GM12878 (cell line): ENCODE data around the gene TADA2A. TPM values are rescaled to one million over a fixed set of nuclear protein-coding genes. Genes with fewer than 3 reads are reported as not detected.

Experiments
- ATAC-seq: fragments of 200-7000 bp; cut with Tn5 transposase; 3 replicates; pipeline ENCODE4 v1.9.1; 2020; ENCODE audit warnings: mild to moderate bottlenecking, moderate library complexity
- BruUV-seq: library from RNA; stranded (reverse); fragments of 400-500 nt; replicated peaks from 2 replicates; lab custom pipeline; 2021; lab: Mats Ljungman, UMichigan
- CTCF ChIA-PET: fragments of 300-600 bp; sonication (Branson Sonifier 250); formaldehyde crosslinking; extraction: SDS; loops from one replicate; lab custom pipeline; 2021; ENCODE audit warnings: inconsistent platforms; lab: Yijun Ruan, JAX
- POLR2A ChIA-PET: fragments of 350-600 bp; formaldehyde crosslinking; extraction: SDS; loops from one replicate; lab custom pipeline; 2021; ENCODE audit warnings: inconsistent platforms; lab: Charles Lee
- RAD21 ChIA-PET: fragments of 300-600 bp; sonication (Branson Sonifier 250); formaldehyde crosslinking; loops from one replicate; lab custom pipeline; 2023; ENCODE audit warnings: antibody characterized with exemption; ENCODE audit not compliant: unreplicated experiment; lab: Charles Lee
- SMC1A ChIA-PET: fragments of 300-600 bp; sonication (Branson Sonifier 250); formaldehyde crosslinking; loops from one replicate; lab custom pipeline; 2023; ENCODE audit not compliant: unreplicated experiment, uncharacterized antibody; lab: Charles Lee
- DNase-seq: peaks from one replicate; pipeline ENCODE4 v3.0.0-alpha.2; 2011; ENCODE audit warnings: low read depth, low spot score
- FAIRE-seq: peaks from 3 replicates; lab custom pipeline; 2011; peaks lifted over from hg19 to GRCh38; lab: Jason Lieb, UNC
- H2AFZ ChIP-seq: 2 replicates; pipeline ENCODE4 v1.6.0; 2011; ENCODE audit warnings: low read depth, low read length, control low read depth; ENCODE audit not compliant: control insufficient read depth
- H3K27ac ChIP-seq: 2 replicates; pipeline ENCODE4 v1.5.1; 2011; ENCODE audit warnings: control low read depth; ENCODE audit not compliant: control insufficient read depth, insufficient read depth
- H3K27me3 ChIP-seq, 2 experiments: replicated peaks in 1 of 2; 2 replicates each; pipeline versions ENCODE4 v1.6.0 to v1.6.1; 2011; ENCODE audit warnings: low read length in 1 of 2; ENCODE audit not compliant: control insufficient read depth in 2 of 2, insufficient read depth in 2 of 2
- H3K36me3 ChIP-seq, 2 experiments: 2 replicates each; pipeline ENCODE4 v1.5.1; 2011; ENCODE audit warnings: low read length in 1 of 2; ENCODE audit not compliant: control insufficient read depth in 2 of 2, insufficient read depth in 2 of 2
- H3K4me1 ChIP-seq: 2 replicates; pipeline ENCODE4 v1.6.1; 2011; ENCODE audit warnings: mild to moderate bottlenecking, low read length, moderate library complexity, mixed read lengths; ENCODE audit not compliant: control insufficient read depth, insufficient read depth
- H3K4me2 ChIP-seq: 2 replicates; pipeline ENCODE4 v1.6.0; 2011; ENCODE audit warnings: control low read depth; ENCODE audit not compliant: control insufficient read depth, insufficient read depth
- H3K4me3 ChIP-seq: fragments of 200-600 bp; sonication (generic); 2 replicates; pipeline ENCODE4 v1.5.1; 2016
- H3K79me2 ChIP-seq: 2 replicates; pipeline ENCODE4 v1.6.0; 2011; ENCODE audit warnings: low read length; ENCODE audit not compliant: control insufficient read depth, insufficient read depth
- H3K9ac ChIP-seq: 2 replicates; pipeline ENCODE4 v1.8.0; 2011; ENCODE audit warnings: low read length, control low read depth, mixed read lengths; ENCODE audit not compliant: control insufficient read depth, insufficient read depth
- H3K9me3 ChIP-seq: replicated peaks from 3 replicates; pipeline ENCODE4 v1.5.1; 2011; ENCODE audit warnings: mild to moderate bottlenecking, low read length; ENCODE audit not compliant: control insufficient read depth, insufficient read depth
- H4K20me1 ChIP-seq: 2 replicates; pipeline ENCODE4 v1.6.0; 2011; ENCODE audit not compliant: control insufficient read depth, insufficient read depth
- ASH2L ChIP-seq: fragments of 300-600, 200-600 bp; sonication (generic); IDR thresholded peaks from 2 replicates; pipeline ENCODE4 v1.6.1; 2017; ENCODE audit warnings: low read depth, mild to moderate bottlenecking, borderline replicate concordance
- HDAC6 ChIP-seq: fragments of 200-600 bp; sonication (generic); IDR thresholded peaks from one replicate; pipeline ENCODE4 v1.8.0; 2017; ENCODE audit warnings: antibody characterized with exemption; ENCODE audit not compliant: unreplicated experiment
- SIN3A ChIP-seq: IDR thresholded peaks from 2 replicates; pipeline ENCODE4 v1.6.1; 2012; ENCODE audit warnings: low read depth, low read length, improper control_type of control experiment
- TAF1 ChIP-seq: IDR thresholded peaks from 2 replicates; pipeline ENCODE4 v1.6.1; 2011; ENCODE audit warnings: mild to moderate bottlenecking, low read depth, low read length, borderline replicate concordance
- WRNIP1 ChIP-seq: IDR thresholded peaks from 2 replicates; pipeline ENCODE4 v1.6.1; 2011; ENCODE audit warnings: low read depth, low read length, improper control_type of control experiment, borderline replicate concordance
- ZNF274 ChIP-seq: IDR thresholded peaks from one replicate; pipeline ENCODE4 v1.8.0; 2011; ENCODE audit not compliant: insufficient read length, insufficient read depth
- ZZZ3 ChIP-seq: IDR thresholded peaks from 2 replicates; pipeline ENCODE4 v1.6.1; 2011; ENCODE audit warnings: low read depth; ENCODE audit not compliant: control insufficient read depth, insufficient read length
- WGBS: methylation state at CpG from one replicate; pipeline ENCODE4 v1.1.6; 2016; ENCODE audit warnings: low lambda C conversion rate; ENCODE audit not compliant: insufficient replicate concordance, insufficient coverage; ENCODE audit errors: missing lambda C conversion rate; 5-methylcytosine and 5-hydroxymethylcytosine counted together
- in situ Hi-C: fragments of 300-500 bp; cut with MboI; formaldehyde crosslinking; loops from 9 replicates; pipeline ENCODE4 v1.14.3; 2018; ENCODE audit warnings: mixed read lengths
- intact Hi-C: fragments of 100-400 bp; cut with micrococcal nuclease; formaldehyde crosslinking; loops from one replicate; pipeline ENCODE4 v1.14.2; 2022; ENCODE audit not compliant: unreplicated experiment
- polyA plus RNA-seq, 11 experiments: library from polyadenylated mRNA; depleted of rRNA in 4 of 11; unstranded in 6 of 11; stranded (reverse) in 5 of 11; fragments of >200 nt; fragmentation: Nextera tagmentation in 4 of 11; fragmentation: Illumina TruSeq in 1 of 11; extraction: Ambion mirVana in 4 of 11; extraction: Trizol in 1 of 11; gene quantifications; 1 replicate in 1 of 11; 2 replicates in 10 of 11; pipeline versions ENCODE4 v1.2.1 to v1.2.3, GENCODE V29; 2011 to 2016; ENCODE audit warnings: inconsistent platforms in 2 of 11, missing spikeins in 2 of 11, low read depth in 1 of 11
- total RNA-seq, 4 experiments: library from RNA; depleted of rRNA in 3 of 4; stranded (reverse); fragments of >200 nt in 3 of 4; fragmentation: Illumina TruSeq in 1 of 4; extraction: Trizol in 1 of 4; gene quantifications; 2 replicates each; pipeline versions ENCODE4 v1.2.1 to v1.2.3, GENCODE V29; 2013 to 2021
- TF ChIP-seq, protein P1 (sequence below), 3 experiments: IDR thresholded peaks in 2 of 3; conservative IDR thresholded peaks in 1 of 3; 2 replicates each; pipeline ENCODE4 v1.5.1; 2011; ENCODE audit warnings: low read depth in 3 of 3, low read length in 3 of 3, mild to moderate bottlenecking in 3 of 3, control low read depth in 2 of 3, moderate library complexity in 2 of 3, inconsistent platforms in 1 of 3, mixed read lengths in 1 of 3; ENCODE audit not compliant: control insufficient read depth in 2 of 3, insufficient read depth in 1 of 3; ENCODE audit errors: extremely low read depth in 1 of 3
- TF ChIP-seq, protein P2 (sequence below): fragments of 450-650 bp; IDR thresholded peaks from 2 replicates; pipeline ENCODE4 v1.6.1; 2017; ENCODE audit warnings: borderline replicate concordance

The TADA2A gene
- total and polyA plus RNA-seq, 10 of the 15 experiments (the other 5 are each of a cell fraction or from before 2014, with no cell fraction given), result 19.6 to 43.8 (median 34.1) TPM

DNA sequence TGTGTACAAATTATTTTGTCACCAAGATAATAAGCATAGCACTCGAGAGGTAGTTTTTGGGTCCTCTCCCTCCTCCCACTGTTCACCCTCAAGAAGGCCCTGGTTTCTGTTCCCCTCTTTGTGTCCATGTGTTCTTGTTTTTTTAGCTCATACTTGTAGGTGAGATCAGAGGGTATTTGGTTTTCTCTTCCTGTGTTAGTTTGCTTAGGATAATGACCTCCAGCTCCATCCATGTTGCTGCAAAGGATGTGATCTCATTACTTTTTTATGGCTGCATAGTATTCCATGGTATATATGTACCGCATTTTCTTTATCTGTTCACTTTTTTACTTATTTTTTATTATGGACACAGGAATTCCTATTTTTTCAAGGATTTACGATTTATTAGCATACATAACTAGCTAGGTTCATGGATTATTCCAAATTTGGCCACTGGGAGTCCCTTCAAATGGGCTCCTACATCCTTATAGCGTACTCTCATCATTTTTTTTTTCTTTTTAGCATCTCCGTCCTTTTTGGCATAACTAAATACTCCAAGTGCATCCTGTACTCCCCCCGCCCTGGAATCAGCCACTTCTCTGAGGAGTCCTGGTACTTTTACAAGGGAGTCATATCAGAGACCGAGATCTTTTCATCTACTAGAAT, 7.3 kb downstream of the TADA2A start (continued):
- TF ChIP-seq, protein P1, sequence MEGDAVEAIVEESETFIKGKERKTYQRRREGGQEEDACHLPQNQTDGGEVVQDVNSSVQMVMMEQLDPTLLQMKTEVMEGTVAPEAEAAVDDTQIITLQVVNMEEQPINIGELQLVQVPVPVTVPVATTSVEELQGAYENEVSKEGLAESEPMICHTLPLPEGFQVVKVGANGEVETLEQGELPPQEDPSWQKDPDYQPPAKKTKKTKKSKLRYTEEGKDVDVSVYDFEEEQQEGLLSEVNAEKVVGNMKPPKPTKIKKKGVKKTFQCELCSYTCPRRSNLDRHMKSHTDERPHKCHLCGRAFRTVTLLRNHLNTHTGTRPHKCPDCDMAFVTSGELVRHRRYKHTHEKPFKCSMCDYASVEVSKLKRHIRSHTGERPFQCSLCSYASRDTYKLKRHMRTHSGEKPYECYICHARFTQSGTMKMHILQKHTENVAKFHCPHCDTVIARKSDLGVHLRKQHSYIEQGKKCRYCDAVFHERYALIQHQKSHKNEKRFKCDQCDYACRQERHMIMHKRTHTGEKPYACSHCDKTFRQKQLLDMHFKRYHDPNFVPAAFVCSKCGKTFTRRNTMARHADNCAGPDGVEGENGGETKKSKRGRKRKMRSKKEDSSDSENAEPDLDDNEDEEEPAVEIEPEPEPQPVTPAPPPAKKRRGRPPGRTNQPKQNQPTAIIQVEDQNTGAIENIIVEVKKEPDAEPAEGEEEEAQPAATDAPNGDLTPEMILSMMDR (IDR thresholded peaks at IDR 0.05 in 2 of 3, conservative IDR thresholded peaks at IDR 0.05 in 1 of 3; ENCODE audit: control insufficient read depth in 2 of 3, extremely low read depth in 1 of 3, insufficient read depth in 1 of 3, low read depth in 3 of 3, low read length in 3 of 3), result 0 out of 6 replicates have a peak, but pooled peaks of 1 of the 3 experiments have one; percentile 5
- no peak for TF ChIP-seq ZNF274

DNA sequence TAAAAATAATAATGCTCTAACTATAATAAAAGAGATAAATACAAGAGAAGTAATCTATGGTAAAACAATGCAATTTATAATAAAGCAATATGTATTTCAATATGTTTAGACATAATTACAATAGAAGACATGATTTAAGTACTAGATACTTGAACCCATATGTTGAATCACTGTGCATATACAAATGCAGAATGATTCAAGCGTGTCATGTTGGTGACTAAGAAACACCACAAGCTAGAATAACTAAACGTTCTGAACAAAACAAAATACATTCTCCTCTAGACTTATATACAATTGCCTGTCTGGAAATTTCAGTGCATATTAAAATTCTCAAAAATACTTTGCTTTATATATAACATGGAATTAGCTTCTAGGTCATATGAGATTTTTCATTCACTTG, 11.2 kb downstream of the TADA2A start:
- Histone ChIP-seq H3K36me3 (peaks cover 0 to 19% of the 10 kb centered on the region in 2 experiments; a peak in 3 of 4 replicates), H3K79me2 (peaks cover 1% of the 10 kb centered on the region; the same call in 1 of the 2 replicates), H3K4me2 (no peak overlapping the region), H2AFZ (no peak overlapping the region), H3K27ac (no peak overlapping the region), H3K4me3 (no peak overlapping the region), H4K20me1 (no peaks in the 10 kb centered on the region), H3K4me1 (no peaks in the 10 kb centered on the region), H3K9ac (no peak overlapping the region)
- intact Hi-C loops, result no loop called here
- POLR2A ChIA-PET, result no interaction called here
- in situ Hi-C loops, result no loop called here
- TF ChIP-seq, protein P2, sequence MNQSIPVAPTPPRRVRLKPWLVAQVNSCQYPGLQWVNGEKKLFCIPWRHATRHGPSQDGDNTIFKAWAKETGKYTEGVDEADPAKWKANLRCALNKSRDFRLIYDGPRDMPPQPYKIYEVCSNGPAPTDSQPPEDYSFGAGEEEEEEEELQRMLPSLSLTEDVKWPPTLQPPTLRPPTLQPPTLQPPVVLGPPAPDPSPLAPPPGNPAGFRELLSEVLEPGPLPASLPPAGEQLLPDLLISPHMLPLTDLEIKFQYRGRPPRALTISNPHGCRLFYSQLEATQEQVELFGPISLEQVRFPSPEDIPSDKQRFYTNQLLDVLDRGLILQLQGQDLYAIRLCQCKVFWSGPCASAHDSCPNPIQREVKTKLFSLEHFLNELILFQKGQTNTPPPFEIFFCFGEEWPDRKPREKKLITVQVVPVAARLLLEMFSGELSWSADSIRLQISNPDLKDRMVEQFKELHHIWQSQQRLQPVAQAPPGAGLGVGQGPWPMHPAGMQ, result no peak
- TF ChIP-seq HDAC6, result no peak
- TF ChIP-seq TAF1, result no peak
- TF ChIP-seq SIN3A, result no peak
- no peak for TF ChIP-seq WRNIP1
- no peak for TF ChIP-seq ASH2L
- no peak for TF ChIP-seq ZZZ3
- TF ChIP-seq, all 136 proteins: peak for 0
- no TSS peak for BruUV-seq
- FAIRE-seq (no peak), ATAC-seq (no peak), DNase-seq (no peak)
- ChIA-PET CTCF (no interaction called here), RAD21 (no interaction called here), SMC1A (no interaction called here)
- WGBS, result 46% methylated on average over 2 of the region's 2 CpGs
- Histone ChIP-seq H3K27me3 (no peaks in the 10 kb centered on the region), H3K9me3 (no peaks in the 10 kb centered on the region)
